Large intestine (tissue), 3 donors: ENCODE results near the gene OXNAD1. TPM values are rescaled to one million over a fixed set of nuclear protein-coding genes. Genes with fewer than 3 reads are reported as not detected.

Experiments used
- DNase-seq, 2 donors: peaks; one replicate each; pipeline versions ENCODE4 v3.0.0 to v3.0.0-alpha.2; 2013
- H3K27ac ChIP-seq: one replicate; pipeline ENCODE4 v1.5.1; 2013; ENCODE audit warnings: low read length
- H3K27me3 ChIP-seq: 2 replicates; pipeline ENCODE4 v1.6.1; 2013; ENCODE audit warnings: low read length; ENCODE audit not compliant: control insufficient read depth, insufficient read depth
- H3K36me3 ChIP-seq: 2 replicates; pipeline ENCODE4 v1.6.1; 2013; ENCODE audit warnings: low read length; ENCODE audit not compliant: control insufficient read depth, insufficient read depth
- H3K4me1 ChIP-seq: one replicate; pipeline ENCODE4 v1.6.1; 2013; ENCODE audit warnings: low read length; ENCODE audit not compliant: control insufficient read depth, insufficient read depth
- H3K4me3 ChIP-seq: one replicate; pipeline ENCODE4 v1.5.1; 2013; ENCODE audit warnings: low read length
- H3K9me3 ChIP-seq: one replicate; pipeline ENCODE4 v1.6.1; 2013; ENCODE audit warnings: mild to moderate bottlenecking, low read depth, low read length, moderate library complexity; ENCODE audit not compliant: control insufficient read depth
- WGBS: methylation state at CpG from one replicate; pipeline ENCODE4 v1.1.5; 2013; ENCODE audit warnings: low lambda C conversion rate; ENCODE audit not compliant: insufficient coverage; 5-methylcytosine and 5-hydroxymethylcytosine counted together
- polyA plus RNA-seq: library from polyadenylated mRNA; unstranded; fragments of 120-200 nt; gene quantifications from one replicate; pipeline ENCODE4 v1.2.1, GENCODE V29; 2013

Gene OXNAD1
- polyA plus RNA-seq, 1 donor, result 20.3 TPM

GRCh38 chr3:16247282-16248061 lies 17.5 kb upstream of the OXNAD1 start:
- H3K4me3 ChIP-seq, result no peak overlapping the region

DNA sequence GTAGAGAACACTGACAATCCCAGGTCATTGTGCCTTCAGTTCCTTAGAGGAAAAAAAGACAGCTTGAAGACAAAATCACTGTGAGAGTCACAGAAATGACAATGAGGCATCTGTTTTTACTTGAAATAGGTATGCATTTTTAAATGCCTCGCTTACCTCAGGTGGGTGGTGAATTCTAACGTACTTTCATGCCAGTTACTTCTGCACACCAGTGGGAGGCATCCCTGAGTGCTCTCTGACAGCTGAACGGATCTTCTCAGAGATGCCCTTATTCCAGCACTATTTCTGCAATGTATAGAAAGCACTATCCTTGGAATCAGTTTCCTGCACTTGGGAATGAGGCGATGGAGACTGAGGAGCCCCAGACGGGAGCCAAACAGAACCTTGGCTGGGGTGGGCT lies 16.5 kb upstream of the OXNAD1 start:
- H3K4me1 ChIP-seq, result peaks cover 27% of the 10 kb centered on the region
- H3K4me3 ChIP-seq, result no peak overlapping the region
- H3K9me3 ChIP-seq, result no peaks in the 10 kb centered on the region
- DNase-seq, result no peak
- WGBS, result no CpG with 5 or more reads among the region's 5 CpGs
- no peaks in the 10 kb centered on the region for H3K27me3 ChIP-seq
- H3K36me3 ChIP-seq, result no peaks in the 10 kb centered on the region
- no peak overlapping the region for H3K27ac ChIP-seq

More at GRCh38 chr3:16247282-16248061, 17.5 kb upstream of the OXNAD1 start:
- Histone ChIP-seq H3K27ac (no peak overlapping the region), H3K4me1 (peaks cover 16% of the 10 kb centered on the region), H3K27me3 (no peaks in the 10 kb centered on the region), H3K9me3 (no peaks in the 10 kb centered on the region), H3K36me3 (no peaks in the 10 kb centered on the region)
- peak; percentile 66 to 67 for DNase-seq
- 100% methylated on average over 1 of the region's 17 CpGs for WGBS

GRCh38 chr3:16249336-16249735 lies 15.7 kb upstream of the OXNAD1 start:
- no peaks in the 10 kb centered on the region for H3K36me3 ChIP-seq
- H3K27ac ChIP-seq, result no peak overlapping the region
- no peaks in the 10 kb centered on the region for H3K27me3 ChIP-seq
- DNase-seq, result no peak
- H3K4me1 ChIP-seq, result peaks cover 27% of the 10 kb centered on the region
- no peaks in the 10 kb centered on the region for H3K9me3 ChIP-seq
- no CpG with 5 or more reads among the region's 3 CpGs for WGBS
- no peak overlapping the region for H3K4me3 ChIP-seq

DNA sequence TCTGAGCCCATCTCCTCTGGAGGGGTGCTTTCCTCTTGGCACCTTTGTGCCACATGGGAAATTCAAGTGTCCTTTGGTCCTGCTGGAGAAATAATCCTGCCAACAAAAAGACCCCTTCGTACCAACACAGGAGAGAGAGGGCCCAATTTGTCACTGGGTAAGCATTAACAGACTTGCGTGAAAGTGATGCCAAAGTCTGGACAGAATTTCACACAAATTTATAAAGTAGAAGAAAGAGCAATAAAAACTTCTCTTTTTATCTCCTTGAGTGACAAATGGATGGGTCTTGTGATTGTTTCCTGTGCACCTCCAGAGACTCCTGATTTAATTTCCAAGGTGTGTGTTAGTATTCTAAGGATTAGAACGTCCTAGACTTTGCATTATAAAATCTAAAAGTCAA lies 15.1 kb upstream of the OXNAD1 start:
- H3K36me3 ChIP-seq, result no peaks in the 10 kb centered on the region
- no peak overlapping the region for H3K4me3 ChIP-seq
- no CpG with 5 or more reads among the region's 3 CpGs for WGBS
- H3K27me3 ChIP-seq, result no peaks in the 10 kb centered on the region
- DNase-seq, result peak in 1 of 2 donors; percentile 55
- H3K4me1 ChIP-seq, result peaks cover 27% of the 10 kb centered on the region
- H3K9me3 ChIP-seq, result no peaks in the 10 kb centered on the region
- no peak overlapping the region for H3K27ac ChIP-seq

GRCh38 chr3:16251316-16252085 lies 13.5 kb upstream of the OXNAD1 start:
- no CpG with 5 or more reads among the region's 9 CpGs for WGBS
- no peak for DNase-seq
- H3K4me1 ChIP-seq, result peaks cover 27% of the 10 kb centered on the region
- no peaks in the 10 kb centered on the region for H3K9me3 ChIP-seq
- H3K36me3 ChIP-seq, result no peaks in the 10 kb centered on the region
- no peak overlapping the region for H3K4me3 ChIP-seq
- no peaks in the 10 kb centered on the region for H3K27me3 ChIP-seq
- H3K27ac ChIP-seq, result peak overlapping the region; percentile 89

GRCh38 chr3:16252243-16252978 lies 12.6 kb upstream of the OXNAD1 start:
- Histone ChIP-seq H3K36me3 (no peaks in the 10 kb centered on the region), H3K27me3 (no peaks in the 10 kb centered on the region), H3K4me3 (no peak overlapping the region), H3K27ac (peak overlapping the region; percentile 89), H3K9me3 (no peaks in the 10 kb centered on the region), H3K4me1 (peaks cover 27% of the 10 kb centered on the region)
- DNase-seq, result peak; percentile 84 to 96
- 40% methylated on average over 1 of the region's 7 CpGs for WGBS

DNA sequence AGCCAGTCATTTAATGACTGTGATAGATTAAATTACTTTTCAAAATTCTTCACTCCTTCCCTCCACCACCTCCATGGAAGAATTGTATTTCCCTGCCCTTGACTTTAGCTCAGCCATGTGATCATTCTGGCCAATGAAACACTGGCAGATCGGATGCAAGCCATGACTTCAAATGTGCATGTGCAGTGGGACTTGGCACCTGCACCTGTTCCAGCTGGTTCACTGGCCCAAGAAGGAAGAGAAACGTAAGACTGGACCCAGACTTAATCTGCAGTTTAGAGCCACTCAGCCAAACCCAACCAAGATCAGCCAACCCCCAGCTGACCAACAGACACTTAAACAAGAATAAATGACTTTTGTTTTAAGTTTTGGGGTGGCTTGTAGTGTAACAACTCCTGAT lies 12.0 kb upstream of the OXNAD1 start:
- Histone ChIP-seq H3K4me1 (peaks cover 27% of the 10 kb centered on the region), H3K36me3 (no peaks in the 10 kb centered on the region), H3K27me3 (no peaks in the 10 kb centered on the region), H3K27ac (peak overlapping the region; percentile 89), H3K4me3 (no peak overlapping the region), H3K9me3 (no peaks in the 10 kb centered on the region)
- DNase-seq, result peak in 1 of 2 donors; percentile 17
- no CpG with 5 or more reads among the region's 2 CpGs for WGBS

DNA sequence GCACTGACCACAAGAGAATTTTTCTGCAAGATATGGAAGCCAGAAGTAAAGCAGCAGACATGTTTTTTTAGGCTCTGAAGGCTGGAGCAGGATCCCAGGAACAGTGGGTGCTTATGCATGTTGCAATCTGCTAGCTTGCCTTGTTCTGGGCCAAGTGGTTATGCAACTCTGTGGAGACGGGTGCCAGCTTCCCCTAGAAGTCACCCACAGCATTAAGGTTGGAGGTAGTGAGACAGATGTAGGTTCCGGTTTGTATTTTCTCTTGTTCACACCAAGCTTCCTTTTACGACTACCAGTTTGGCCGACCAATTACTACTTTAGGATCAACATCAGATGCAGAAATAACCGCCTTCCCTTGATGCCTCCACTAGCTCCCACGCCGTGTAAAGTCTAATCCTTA lies 11.4 kb upstream of the OXNAD1 start:
- H3K36me3 ChIP-seq, result no peaks in the 10 kb centered on the region
- no peaks in the 10 kb centered on the region for H3K27me3 ChIP-seq
- H3K4me3 ChIP-seq, result no peak overlapping the region
- H3K27ac ChIP-seq, result peak overlapping the region; percentile 89
- H3K4me1 ChIP-seq, result peaks cover 27% of the 10 kb centered on the region
- DNase-seq, result no peak
- no peaks in the 10 kb centered on the region for H3K9me3 ChIP-seq
- no CpG with 5 or more reads among the region's 7 CpGs for WGBS

DNA sequence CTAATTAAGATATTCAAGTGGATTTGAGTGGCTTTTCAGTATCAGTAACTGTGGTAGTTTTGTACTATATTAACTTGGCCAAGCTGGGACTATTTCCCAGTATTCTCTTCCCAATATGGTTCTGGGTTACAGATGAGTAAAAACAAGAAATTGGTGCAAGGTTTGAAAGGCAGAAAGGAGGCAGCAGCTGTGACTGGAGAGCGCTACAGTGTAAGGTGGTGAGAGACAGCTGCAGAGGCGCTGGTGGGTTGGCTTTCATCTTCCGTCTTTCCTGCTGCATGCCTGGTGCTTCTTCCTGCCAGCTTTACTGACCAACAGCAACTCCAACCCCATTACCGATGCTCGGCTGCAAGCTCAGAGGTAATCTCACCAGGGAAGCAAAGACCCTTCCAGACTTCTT lies 10.1 kb upstream of the OXNAD1 start:
- 83% methylated on average over 1 of the region's 5 CpGs for WGBS
- Histone ChIP-seq H3K27ac (no peak overlapping the region), H3K27me3 (no peaks in the 10 kb centered on the region), H3K36me3 (peaks cover 5% of the 10 kb centered on the region), H3K4me1 (peaks cover 21% of the 10 kb centered on the region), H3K4me3 (no peak overlapping the region), H3K9me3 (no peaks in the 10 kb centered on the region)
- no peak for DNase-seq

DNA sequence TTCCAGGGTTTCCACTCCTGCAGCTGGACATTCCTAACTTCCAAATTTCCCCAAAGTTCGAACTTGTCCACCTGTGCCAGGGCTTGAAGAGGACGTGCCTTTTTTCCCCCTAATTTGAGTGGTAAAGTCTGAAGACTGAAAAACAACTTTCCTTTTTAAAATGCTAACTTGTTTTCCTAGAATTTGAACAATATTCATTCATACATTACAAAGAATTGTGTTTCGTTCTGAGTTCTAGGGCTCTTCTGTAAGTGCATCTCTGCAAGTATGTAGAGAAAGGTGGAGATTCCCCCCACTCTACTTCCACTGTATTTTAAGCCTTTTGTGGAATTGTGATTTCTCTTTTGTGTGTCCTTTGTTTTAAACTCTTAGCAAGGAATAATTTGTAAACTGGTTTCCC lies 9.7 kb upstream of the OXNAD1 start:
- Histone ChIP-seq H3K27me3 (no peaks in the 10 kb centered on the region), H3K27ac (no peak overlapping the region), H3K4me3 (no peak overlapping the region), H3K9me3 (no peaks in the 10 kb centered on the region), H3K36me3 (peaks cover 7% of the 10 kb centered on the region), H3K4me1 (peaks cover 21% of the 10 kb centered on the region)
- 100% methylated on average over 1 of the region's 3 CpGs for WGBS
- no peak for DNase-seq
